Peyer's patch (tissue), 4 donors: ENCODE results near the gene RAB27B.

Experiments
- POLR2A ChIP-seq, 2 donors: fragments of 450-650 bp; IDR thresholded peaks; one replicate each; pipeline ENCODE4 v1.5.1; 2017; ENCODE audit warnings: antibody characterized with exemption in 2 of 2, mild to moderate bottlenecking in 2 of 2, moderate library complexity in 2 of 2
- TF ChIP-seq, protein P1 (sequence below), 6 experiments: fragments of 450-650 bp in 4 of 6; fragments of 200-600 bp in 2 of 6; sonication (generic) in 1 of 6; IDR thresholded peaks; one replicate each; pipeline ENCODE4 v1.5.1; 2017 to 2019; ENCODE audit warnings: antibody characterized with exemption in 6 of 6, mild to moderate bottlenecking in 3 of 6, moderate library complexity in 1 of 6

DNA sequence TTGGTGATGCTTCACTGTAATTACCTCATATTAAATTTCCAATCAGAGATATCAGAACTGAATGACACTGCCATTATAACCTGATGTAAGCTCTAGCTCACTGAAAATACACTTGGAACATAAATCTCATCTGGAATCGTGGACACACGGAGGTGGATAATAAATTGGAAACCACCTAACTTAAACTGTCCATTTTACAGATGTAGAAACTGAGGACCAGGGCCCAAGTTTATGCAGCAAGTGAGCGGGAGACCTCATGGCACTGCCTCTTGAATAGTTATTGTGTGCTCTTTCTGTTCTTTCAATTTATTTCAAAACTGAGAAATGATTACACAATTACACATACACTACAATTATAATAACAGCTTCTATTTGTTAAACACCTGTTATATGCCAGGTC, 110.2 kb downstream of the RAB27B start:
- TF ChIP-seq, protein P1, sequence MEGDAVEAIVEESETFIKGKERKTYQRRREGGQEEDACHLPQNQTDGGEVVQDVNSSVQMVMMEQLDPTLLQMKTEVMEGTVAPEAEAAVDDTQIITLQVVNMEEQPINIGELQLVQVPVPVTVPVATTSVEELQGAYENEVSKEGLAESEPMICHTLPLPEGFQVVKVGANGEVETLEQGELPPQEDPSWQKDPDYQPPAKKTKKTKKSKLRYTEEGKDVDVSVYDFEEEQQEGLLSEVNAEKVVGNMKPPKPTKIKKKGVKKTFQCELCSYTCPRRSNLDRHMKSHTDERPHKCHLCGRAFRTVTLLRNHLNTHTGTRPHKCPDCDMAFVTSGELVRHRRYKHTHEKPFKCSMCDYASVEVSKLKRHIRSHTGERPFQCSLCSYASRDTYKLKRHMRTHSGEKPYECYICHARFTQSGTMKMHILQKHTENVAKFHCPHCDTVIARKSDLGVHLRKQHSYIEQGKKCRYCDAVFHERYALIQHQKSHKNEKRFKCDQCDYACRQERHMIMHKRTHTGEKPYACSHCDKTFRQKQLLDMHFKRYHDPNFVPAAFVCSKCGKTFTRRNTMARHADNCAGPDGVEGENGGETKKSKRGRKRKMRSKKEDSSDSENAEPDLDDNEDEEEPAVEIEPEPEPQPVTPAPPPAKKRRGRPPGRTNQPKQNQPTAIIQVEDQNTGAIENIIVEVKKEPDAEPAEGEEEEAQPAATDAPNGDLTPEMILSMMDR (IDR thresholded peaks at IDR 0.05) = no peak
- TF ChIP-seq POLR2A (IDR thresholded peaks at IDR 0.05) = no peak
